ENCODE measurements around the gene P3H1.
"Not testable (repeated sequence)": the region's sequence is repeated elsewhere in the genome, so short reads cannot be mapped to it uniquely, and the experiment has no call there.

Gene P3H1

GRCh38 chr1:42768172-42768571 is 1.3 kb upstream of the P3H1 start:
- no peak for DNase-seq

DNA sequence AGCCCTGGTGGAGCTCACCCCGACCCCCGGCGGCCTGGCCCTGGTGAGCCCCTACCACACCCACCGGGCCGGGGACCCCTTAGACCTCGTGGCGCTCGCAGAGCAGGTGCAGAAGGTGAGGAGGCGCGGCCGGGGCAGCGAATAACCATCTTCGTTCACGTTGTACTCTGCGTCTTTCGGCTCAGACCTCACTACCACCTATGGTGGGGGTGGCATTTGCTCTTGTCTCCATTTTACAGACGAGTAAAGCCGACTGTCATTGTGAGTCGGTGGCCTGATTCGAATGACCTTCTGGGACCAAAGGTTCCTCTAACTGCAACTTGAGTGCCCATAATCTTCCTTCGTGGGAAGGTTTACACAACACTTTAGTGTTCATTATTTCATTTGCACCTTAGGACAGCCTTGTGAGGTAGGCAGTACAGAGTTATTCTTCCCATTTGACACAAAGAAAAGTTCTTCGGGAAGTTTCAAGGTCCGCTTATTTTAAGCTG is 727 bp upstream of the P3H1 start:
- no peak for DNase-seq

GRCh38 chr1:42765832-42766740 is 742 bp downstream of the P3H1 start:
- peak; percentile 13 for DNase-seq

- DNase-seq: no peak
Observed at GRCh38 chr1:42765269-42765668, 1.6 kb downstream of the P3H1 start.

GRCh38 chr1:42762269-42762668 is 4.6 kb downstream of the P3H1 start:
- DNase-seq: no peak

DNA sequence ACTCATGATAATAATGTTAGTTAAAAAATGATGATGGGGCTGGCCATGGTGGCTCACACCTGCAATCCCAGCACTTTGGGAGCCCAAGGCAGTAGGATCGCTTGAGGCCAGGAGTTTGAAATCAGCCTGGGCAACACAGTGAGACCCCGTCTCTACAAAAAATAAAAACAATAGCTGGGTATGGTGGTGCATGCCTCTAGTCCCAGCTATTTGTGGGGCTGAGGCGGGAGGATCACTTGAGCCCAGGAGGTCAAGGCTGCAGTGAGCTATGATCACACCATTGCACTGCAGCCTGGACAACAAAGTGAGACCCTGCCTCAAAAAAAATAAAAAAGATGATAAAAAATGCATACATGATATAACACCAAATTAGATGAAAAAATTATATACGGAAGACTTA is 5.3 kb downstream of the P3H1 start:
- DNase-seq: no peak

GRCh38 chr1:42759114-42759513 is 7.7 kb downstream of the P3H1 start:
- DNase-seq: no peak

DNA sequence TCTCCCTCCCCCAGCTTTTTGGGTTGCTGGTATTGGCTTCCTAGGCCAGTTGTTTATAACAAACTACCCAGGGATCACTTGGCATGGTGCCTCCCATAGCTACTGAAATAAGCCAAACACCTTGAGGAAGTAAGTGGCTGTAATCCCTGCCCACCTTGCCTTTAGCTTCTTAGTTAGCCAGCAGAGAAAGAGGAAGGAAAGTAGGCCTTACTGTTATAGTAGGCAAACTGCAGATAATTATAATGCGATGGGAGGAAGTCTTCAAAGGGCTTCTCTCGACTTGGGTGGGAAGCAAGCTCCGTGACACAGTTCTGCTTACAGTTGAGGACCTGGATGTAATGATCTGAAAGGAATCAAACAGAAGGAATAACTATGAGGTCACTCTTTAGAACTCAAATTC is 8.2 kb downstream of the P3H1 start:
- no peak for DNase-seq

DNA sequence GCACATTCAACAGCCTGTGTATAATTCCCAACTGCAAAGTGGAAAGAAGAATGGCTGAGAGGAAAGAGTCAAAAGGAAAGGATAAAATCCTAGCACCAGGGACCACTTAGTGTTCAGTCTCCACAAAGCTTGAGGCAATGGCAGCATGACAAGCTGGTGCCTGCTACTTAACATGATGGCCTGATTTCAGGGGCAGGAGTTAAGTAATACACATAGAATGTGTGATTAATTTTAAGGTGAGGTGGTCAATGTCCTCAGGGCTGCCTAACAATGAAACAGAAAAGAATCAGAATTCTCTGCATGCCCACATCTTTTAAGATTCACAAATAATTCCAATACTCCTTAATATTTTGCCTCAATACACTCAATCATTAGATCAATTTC is 8.9 kb downstream of the P3H1 start:
- DNase-seq: no peak

- peak; percentile 21 for DNase-seq
Observed at GRCh38 chr1:42756956-42757891, 9.6 kb downstream of the P3H1 start.

GRCh38 chr1:42753070-42753469 is 13.8 kb downstream of the P3H1 start:
- no peak for DNase-seq

DNA sequence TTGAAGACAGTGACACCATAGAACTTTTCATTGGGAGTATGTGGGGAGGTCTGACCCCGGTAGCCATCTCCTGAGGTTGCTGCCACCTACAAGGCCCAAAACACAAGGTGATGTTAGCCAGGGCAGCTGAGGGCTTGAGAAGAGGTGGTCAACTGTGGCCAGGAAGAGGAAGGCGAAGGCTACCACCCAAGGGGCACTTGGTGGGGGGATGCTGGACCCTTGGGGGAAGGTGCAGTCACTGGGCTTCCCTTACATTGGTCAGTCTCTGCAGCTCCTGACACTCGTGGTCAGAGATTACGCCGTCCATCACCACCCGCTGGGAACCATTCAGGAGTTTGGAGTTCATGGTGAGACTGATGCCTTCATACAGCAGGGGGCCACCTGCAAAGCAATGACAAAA is 14.5 kb downstream of the P3H1 start:
- no peak for DNase-seq

- not testable (repeated sequence) for DNase-seq
Observed at GRCh38 chr1:42751511-42752070, 15.2 kb downstream of the P3H1 start.

DNA sequence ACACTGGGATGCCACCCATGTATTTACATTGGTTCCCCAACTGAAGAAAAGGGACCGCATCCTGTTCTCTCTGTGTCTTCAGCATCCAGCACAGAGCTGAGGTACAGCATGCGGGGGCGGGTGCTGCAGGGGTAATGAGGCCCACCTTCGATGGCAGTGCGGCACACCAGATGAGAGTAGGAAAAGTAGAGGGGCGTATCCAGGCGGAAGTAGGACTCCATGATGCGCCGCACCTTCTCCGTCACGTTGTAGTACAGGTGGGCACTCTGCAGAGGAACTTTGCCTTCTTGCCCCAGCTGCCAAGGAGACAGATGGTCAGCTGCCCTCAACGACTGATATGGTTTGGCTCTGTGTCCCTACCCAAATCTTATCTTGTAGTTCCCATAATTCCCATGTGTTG is 16.8 kb downstream of the P3H1 start:
- DNase-seq: no peak

DNA sequence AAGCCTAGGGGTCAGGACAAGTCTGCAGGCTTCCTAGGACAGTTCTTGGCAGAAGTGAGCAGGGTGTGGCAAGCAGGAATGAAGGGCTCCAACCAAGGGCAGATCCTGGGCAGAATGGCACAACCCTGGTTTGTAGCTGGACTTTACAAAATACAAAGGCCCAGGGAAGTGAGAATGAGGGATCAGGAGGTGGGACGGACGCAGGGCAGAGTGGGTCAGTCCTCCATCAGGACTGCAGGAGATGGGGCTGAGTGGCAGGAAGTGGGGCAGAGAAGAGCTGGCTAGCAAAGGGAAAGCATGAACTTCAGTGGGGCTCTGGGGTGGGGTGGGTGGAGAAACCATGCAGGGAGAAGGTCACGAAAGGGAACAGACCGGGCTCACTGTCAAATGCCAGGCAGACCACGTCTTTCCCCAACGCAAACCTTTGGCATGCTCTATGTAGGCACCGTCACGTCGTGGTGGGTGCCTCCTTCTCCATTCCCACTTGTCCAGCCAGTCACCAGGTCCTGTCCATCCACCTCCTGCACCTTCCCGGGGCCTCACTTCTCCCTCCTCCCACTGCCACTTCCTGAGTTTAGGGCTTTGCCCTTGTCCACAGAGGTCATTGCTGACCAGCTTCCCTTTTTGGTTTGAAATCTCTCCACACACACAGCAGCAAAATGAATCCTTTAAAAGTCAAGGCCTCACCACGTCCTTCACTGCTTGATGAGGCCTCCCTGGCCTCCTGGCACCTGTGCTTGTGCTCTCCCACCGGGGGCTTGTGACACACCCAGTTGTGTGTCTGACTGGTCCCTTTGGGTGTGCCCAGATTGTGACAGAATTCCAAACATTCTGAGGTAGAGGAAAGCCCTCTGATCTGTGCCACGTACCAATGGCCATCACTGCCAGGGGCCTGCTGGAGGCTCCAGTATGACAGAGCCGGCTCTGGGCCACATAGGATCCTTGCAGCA is 18.1 kb downstream of the P3H1 start:
- DNase-seq: no peak

GRCh38 chr1:42748021-42748420 is 18.8 kb downstream of the P3H1 start:
- no peak for DNase-seq

DNA sequence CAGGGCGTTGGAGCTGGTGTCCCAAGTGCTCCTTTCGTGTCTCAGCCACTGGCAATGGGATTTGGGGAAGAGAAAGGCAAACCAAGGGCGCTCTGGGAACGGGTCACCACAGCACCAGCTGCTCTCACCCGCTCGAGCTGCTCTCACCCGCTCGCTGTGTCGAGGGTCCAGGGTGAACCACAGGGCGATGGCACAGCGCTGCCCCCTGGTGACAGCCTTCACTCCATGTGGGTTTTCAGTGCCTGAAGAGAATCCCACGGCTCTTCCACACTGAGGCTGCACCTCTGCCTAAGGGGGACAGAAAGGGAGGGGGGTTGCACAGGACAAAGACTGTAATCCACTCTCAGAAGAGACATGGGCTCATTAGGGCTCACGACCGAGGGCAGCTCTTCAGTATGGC is 19.7 kb downstream of the P3H1 start:
- no peak for DNase-seq

DNA sequence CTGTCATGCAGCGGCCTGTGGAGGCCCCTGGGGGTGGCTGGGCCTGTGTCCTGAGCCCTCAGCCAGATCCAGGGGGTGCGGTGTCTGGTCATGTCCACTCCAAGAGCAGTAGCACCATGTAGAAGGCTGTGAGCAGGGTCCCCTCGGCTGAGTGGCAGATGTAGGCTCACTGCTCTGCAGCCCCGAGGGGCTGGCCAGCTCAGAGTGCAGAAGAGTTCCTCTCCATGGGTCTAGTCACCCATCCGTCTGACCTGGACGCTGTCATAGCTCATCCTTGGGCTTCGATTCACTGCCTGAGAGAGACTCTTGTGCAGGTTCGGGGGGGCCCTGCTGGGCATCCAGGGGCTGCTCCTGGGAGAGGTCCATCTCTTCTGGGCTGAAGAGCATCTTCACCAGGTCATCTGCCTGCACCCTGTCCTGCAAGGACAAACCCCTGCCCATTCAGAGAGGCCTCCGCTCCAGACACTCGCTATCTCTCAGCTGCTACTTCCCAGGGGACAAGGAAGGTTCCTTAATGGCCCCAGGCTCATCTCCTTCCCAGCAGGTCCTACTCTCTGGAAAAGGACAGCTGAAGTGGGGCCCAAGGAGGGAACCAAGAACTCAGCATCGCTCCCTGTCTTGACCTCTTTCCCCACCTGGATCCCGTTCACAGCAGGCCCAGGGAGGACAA is 20.3 kb downstream of the P3H1 start:
- DNase-seq: no peak

GRCh38 chr1:42745851-42746250 is 21.0 kb downstream of the P3H1 start:
- DNase-seq: no peak

DNA sequence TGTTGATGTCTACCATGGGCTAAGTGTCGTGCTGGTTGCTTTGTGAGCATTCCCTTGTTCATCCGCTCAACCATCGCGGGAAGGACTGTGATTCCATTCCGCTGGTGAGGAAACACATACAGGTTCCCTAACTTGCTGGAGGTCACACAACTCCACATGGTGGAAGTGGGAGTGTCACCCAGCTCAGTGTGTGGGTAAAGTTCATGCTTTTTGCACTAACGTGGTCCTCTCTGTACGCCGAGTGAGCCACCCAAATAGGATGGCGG is 22.7 kb downstream of the P3H1 start:
- no peak for DNase-seq

DNA sequence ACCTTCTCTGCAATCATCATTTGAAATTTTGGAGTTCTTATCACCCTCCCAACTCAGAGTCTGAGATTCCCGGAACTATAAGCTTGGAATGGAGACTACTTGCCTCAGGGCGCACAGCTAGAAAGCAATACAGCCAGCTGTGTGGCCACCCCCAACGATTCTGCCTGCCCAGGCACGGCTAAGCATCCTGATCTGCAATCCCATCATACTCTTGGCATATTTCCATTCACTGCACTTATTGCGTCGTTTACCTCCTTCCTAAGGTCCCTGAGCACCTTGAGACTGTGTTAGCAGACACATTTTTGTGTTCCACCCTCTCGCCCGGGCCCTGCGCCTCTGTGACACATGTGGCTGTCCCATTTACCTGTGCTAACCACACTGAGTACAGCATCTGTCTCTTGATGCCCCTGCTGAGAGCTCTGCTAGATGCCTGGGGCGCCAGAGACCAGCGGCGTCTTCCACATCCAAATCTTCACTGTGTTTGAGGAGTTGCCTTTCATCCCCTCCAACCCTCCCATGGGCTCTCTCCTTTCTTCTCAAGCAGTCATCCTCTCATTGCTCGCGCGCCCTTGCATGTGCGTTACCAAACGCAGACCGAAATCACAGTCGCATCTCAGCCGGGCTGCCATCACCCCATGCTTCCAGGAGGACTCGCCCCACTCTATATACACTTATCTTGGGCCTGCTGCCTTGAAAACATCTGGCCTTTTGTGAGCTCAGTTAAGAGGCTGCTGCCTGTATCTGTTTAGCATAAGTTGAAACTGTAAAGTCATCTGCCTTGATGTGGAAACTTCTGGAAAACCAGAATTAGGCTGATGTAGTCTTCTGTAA is 23.3 kb downstream of the P3H1 start:
- no peak for DNase-seq

Measured in NCI-H524 treated with DMSO at 0.1 percent for 48 hours (cell line).